A673 (cell line): ENCODE data around the gene CNGA2. TPM values are rescaled to one million over a fixed set of nuclear protein-coding genes. Genes with fewer than 3 reads are reported as not detected.

Source experiments
- BruUV-seq: library from RNA; stranded (reverse); fragments of 400-500 nt; replicated peaks from 2 replicates; lab custom pipeline; 2021; lab: Mats Ljungman, UMichigan
- CTCF ChIA-PET: fragments of 300-600 bp; sonication (Branson Sonifier 250); formaldehyde crosslinking; loops from one replicate; lab custom pipeline; 2022; ENCODE audit warnings: antibody characterized with exemption; lab: Charles Lee
- POLR2A ChIA-PET: fragments of 300-600 bp; sonication (Branson Sonifier 250); formaldehyde crosslinking; loops from one replicate; lab custom pipeline; 2022; ENCODE audit warnings: antibody characterized with exemption; ENCODE audit not compliant: low non-redundant PET; lab: Charles Lee
- DNase-seq: peaks from one replicate; pipeline ENCODE4 v3.0.0-alpha.2; 2015; ENCODE audit warnings: low spot score
- H3K27ac ChIP-seq: fragments of 200-600 bp; sonication (generic); 2 replicates; pipeline ENCODE4 v1.5.1; 2016; ENCODE audit warnings: mixed run types, low read depth, mild to moderate bottlenecking, mixed read lengths, antibody characterized with exemption, low read length; ENCODE audit not compliant: poor library complexity, severe bottlenecking
- H3K27me3 ChIP-seq: fragments of 200-600 bp; sonication (generic); replicated peaks from 2 replicates; pipeline ENCODE4 v1.6.1; 2017; ENCODE audit warnings: mixed run types, low read depth, mild to moderate bottlenecking, mixed read lengths, antibody characterized with exemption, low read length; ENCODE audit not compliant: insufficient read depth, poor library complexity
- H3K36me3 ChIP-seq: fragments of 200-600 bp; sonication (generic); 2 replicates; pipeline ENCODE4 v1.6.1; 2016; ENCODE audit warnings: mixed run types, mild to moderate bottlenecking, mixed read lengths, antibody characterized with exemption, low read length; ENCODE audit not compliant: insufficient read depth, poor library complexity, severe bottlenecking
- H3K4me1 ChIP-seq: fragments of 200-600 bp; sonication (generic); 2 replicates; pipeline ENCODE4 v1.6.1; 2017; ENCODE audit warnings: mixed run types, mild to moderate bottlenecking, mixed read lengths, antibody characterized with exemption, low read length; ENCODE audit not compliant: insufficient read depth, poor library complexity, severe bottlenecking
- H3K4me3 ChIP-seq: fragments of 200-600 bp; sonication (generic); 2 replicates; pipeline ENCODE4 v1.5.1; 2016; ENCODE audit warnings: low read depth, mixed run types, mild to moderate bottlenecking, mixed read lengths, low read length; ENCODE audit not compliant: poor library complexity, severe bottlenecking
- H3K9me3 ChIP-seq: fragments of 200-600 bp; sonication (generic); 2 replicates; pipeline ENCODE4 v1.6.1; 2016; ENCODE audit warnings: mixed run types, low read depth, mild to moderate bottlenecking, mixed read lengths, antibody characterized with exemption, low read length; ENCODE audit not compliant: poor library complexity, severe bottlenecking
- EZH2 ChIP-seq: fragments of 200-600 bp; sonication (generic); IDR thresholded peaks from 2 replicates; pipeline ENCODE4 v1.6.1; 2017; ENCODE audit warnings: borderline replicate concordance, low read depth, mild to moderate bottlenecking, mixed read lengths, antibody characterized with exemption, low read length; ENCODE audit not compliant: poor library complexity, severe bottlenecking
- intact Hi-C: fragments of 100-400 bp; cut with micrococcal nuclease; formaldehyde crosslinking; loops from one replicate; pipeline ENCODE4 v1.10.0; 2022; ENCODE audit not compliant: unreplicated experiment
- total RNA-seq: library from RNA; stranded (reverse); gene quantifications from 2 replicates; pipeline ENCODE4 v1.2.3, GENCODE V29; 2021
- TF ChIP-seq, protein P1 (sequence below): fragments of 300-800, 200-600 bp; sonication (generic); conservative IDR thresholded peaks from 2 replicates; pipeline ENCODE4 v1.5.1; 2017; ENCODE audit warnings: low read depth, mild to moderate bottlenecking, antibody characterized with exemption, low read length, moderate library complexity, mixed read lengths

The CNGA2 gene
- total RNA-seq, 1 experiment from 2014 or later, result not detected

DNA sequence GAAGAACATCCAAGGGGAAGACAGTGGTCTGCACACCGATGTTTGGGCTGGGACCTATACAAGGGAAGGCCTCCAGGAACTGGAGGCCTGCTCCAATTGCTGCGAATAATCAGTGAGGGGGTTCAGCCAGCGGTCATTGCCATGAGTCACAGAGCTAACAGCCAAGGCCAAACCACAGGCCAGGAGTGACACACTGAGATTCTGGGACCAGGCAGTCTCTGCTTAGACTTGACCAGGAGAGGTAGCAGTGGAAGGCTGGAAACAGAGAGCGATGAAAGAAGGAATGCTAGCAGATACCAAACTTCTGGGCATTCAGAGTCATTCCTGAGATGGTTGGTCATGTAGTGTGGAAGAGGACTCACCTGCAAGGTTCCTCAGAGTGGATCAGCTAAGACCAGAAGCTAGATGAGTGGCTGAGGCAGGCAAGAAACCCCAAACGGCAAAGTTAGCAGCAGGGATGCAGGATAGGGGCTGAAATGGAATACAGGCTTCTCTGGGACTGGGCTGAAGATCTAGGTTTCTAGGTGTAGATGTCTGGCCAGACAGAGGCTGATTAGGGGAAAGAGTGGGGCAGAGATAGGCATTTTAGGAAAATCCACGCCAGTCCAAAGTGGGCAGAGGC is 54.7 kb downstream of the CNGA2 start:
- no TSS peak for BruUV-seq
- ChIA-PET POLR2A (no interaction called here), CTCF (no interaction called here)
- Histone ChIP-seq H3K27ac (no peak overlapping the region), H3K36me3 (no peaks in the 10 kb centered on the region), H3K4me3 (no peak overlapping the region), H3K9me3 (no peaks in the 10 kb centered on the region), H3K4me1 (no peaks in the 10 kb centered on the region), H3K27me3 (no peaks in the 10 kb centered on the region)
- TF ChIP-seq EZH2, result no peak
- TF ChIP-seq, protein P1, sequence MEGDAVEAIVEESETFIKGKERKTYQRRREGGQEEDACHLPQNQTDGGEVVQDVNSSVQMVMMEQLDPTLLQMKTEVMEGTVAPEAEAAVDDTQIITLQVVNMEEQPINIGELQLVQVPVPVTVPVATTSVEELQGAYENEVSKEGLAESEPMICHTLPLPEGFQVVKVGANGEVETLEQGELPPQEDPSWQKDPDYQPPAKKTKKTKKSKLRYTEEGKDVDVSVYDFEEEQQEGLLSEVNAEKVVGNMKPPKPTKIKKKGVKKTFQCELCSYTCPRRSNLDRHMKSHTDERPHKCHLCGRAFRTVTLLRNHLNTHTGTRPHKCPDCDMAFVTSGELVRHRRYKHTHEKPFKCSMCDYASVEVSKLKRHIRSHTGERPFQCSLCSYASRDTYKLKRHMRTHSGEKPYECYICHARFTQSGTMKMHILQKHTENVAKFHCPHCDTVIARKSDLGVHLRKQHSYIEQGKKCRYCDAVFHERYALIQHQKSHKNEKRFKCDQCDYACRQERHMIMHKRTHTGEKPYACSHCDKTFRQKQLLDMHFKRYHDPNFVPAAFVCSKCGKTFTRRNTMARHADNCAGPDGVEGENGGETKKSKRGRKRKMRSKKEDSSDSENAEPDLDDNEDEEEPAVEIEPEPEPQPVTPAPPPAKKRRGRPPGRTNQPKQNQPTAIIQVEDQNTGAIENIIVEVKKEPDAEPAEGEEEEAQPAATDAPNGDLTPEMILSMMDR, result no peak
- no peak for DNase-seq
- intact Hi-C loops, result no loop called here

DNA sequence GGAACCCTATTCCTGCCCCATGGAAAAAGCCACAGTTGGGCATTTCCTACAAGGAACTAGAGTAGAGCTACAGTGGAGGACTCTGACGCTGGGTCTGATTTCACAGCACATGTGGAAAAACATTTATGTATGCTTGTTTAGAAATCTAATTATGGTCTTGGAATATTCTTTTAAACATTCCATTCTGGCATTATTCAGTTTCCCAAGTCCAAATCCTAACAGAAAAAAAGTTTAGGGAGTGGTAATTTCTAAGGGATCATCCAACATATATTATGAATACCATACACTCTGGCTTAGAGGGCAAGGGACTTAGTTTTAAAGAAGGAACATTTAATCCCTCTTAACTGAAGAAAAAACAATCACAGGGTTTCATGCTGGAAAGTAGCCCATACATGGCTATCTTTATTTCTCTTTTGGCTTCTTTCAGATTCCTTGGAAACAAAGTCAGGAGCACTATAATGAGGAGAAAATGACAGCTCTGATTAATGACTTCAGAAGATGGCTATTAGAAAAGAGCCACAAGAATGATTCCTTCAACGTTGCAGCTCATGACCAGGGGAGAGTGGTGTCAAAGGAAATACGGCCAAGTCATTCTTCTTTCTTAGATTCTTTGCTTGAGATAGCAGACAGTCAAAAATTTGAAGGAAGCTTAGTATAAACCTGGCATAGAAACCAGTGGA is 56.1 kb downstream of the CNGA2 start:
- Histone ChIP-seq H3K4me3 (no peak overlapping the region), H3K36me3 (no peaks in the 10 kb centered on the region), H3K4me1 (no peaks in the 10 kb centered on the region), H3K27me3 (no peaks in the 10 kb centered on the region), H3K9me3 (no peaks in the 10 kb centered on the region), H3K27ac (no peak overlapping the region)
- TF ChIP-seq, protein P1, result no peak
- ChIA-PET CTCF (no interaction called here), POLR2A (no interaction called here)
- DNase-seq, result no peak
- no TSS peak for BruUV-seq
- intact Hi-C loops, result no loop called here

GRCh38 chrX:151791961-151792360 is 57.4 kb downstream of the CNGA2 start:
- intact Hi-C loops, result no loop called here
- Histone ChIP-seq H3K27me3 (no peaks in the 10 kb centered on the region), H3K36me3 (no peaks in the 10 kb centered on the region), H3K27ac (no peak overlapping the region), H3K9me3 (no peaks in the 10 kb centered on the region), H3K4me1 (no peaks in the 10 kb centered on the region), H3K4me3 (no peak overlapping the region)
- ChIA-PET POLR2A (no interaction called here), CTCF (no interaction called here)
- BruUV-seq, result no TSS peak
- no peak for DNase-seq
- TF ChIP-seq, protein P1, result no peak
- TF ChIP-seq EZH2, result no peak
